Measurements from ENCODE around the gene CELA2B.

Gene CELA2B

GRCh38 chr1:15435239-15436077 lies 40.4 kb upstream of the CELA2B start:
- peaks cover 13% of the 10 kb centered on the region for H3K4me1 ChIP-seq (ENCODE audit: control insufficient read depth, insufficient read depth, low read length)
- peaks cover 4% of the 10 kb centered on the region for H3K36me3 ChIP-seq (ENCODE audit: insufficient read depth, low read length)
- no peak overlapping the region for H3K4me2 ChIP-seq (ENCODE audit: low read length)
- H3K27me3 ChIP-seq (ENCODE audit: control insufficient read depth, insufficient read depth, low read length), result no peaks in the 10 kb centered on the region
- H3K9me3 ChIP-seq (replicated peaks; ENCODE audit: low read length), result no peaks in the 10 kb centered on the region
- no peak overlapping the region for H3K4me3 ChIP-seq (ENCODE audit: low read length)
- H3K9ac ChIP-seq (ENCODE audit: low read depth, low read length), result no peak overlapping the region

GRCh38 chr1:15436881-15437442 lies 38.9 kb upstream of the CELA2B start:
- no peaks in the 10 kb centered on the region for H3K9me3 ChIP-seq (replicated peaks; ENCODE audit: low read length)
- peaks cover 3% of the 10 kb centered on the region for H3K27me3 ChIP-seq (ENCODE audit: control insufficient read depth, insufficient read depth, low read length)
- no peaks in the 10 kb centered on the region for H3K36me3 ChIP-seq (ENCODE audit: insufficient read depth, low read length)
- peaks cover 13% of the 10 kb centered on the region for H3K4me1 ChIP-seq (ENCODE audit: control insufficient read depth, insufficient read depth, low read length)
- no peak overlapping the region for H3K4me3 ChIP-seq (ENCODE audit: low read length)
- H3K4me2 ChIP-seq (ENCODE audit: low read length), result no peak overlapping the region
- no peak overlapping the region for H3K9ac ChIP-seq (ENCODE audit: low read depth, low read length)

- Histone ChIP-seq H3K4me1 (ENCODE audit: control insufficient read depth, insufficient read depth, low read length) (no peaks in the 10 kb centered on the region), H3K9ac (ENCODE audit: low read depth, low read length) (no peak overlapping the region), H3K4me3 (ENCODE audit: low read length) (no peak overlapping the region), H3K9me3 (replicated peaks; ENCODE audit: low read length) (no peaks in the 10 kb centered on the region), H3K4me2 (ENCODE audit: low read length) (no peak overlapping the region), H3K36me3 (ENCODE audit: insufficient read depth, low read length) (no peaks in the 10 kb centered on the region), H3K27me3 (ENCODE audit: control insufficient read depth, insufficient read depth, low read length) (peaks cover 16% of the 10 kb centered on the region)
Measured at GRCh38 chr1:15439325-15439724, 36.6 kb upstream of the CELA2B start.

GRCh38 chr1:15440357-15440756 lies 35.5 kb upstream of the CELA2B start:
- H3K36me3 ChIP-seq (ENCODE audit: insufficient read depth, low read length), result no peaks in the 10 kb centered on the region
- H3K4me1 ChIP-seq (ENCODE audit: control insufficient read depth, insufficient read depth, low read length), result no peaks in the 10 kb centered on the region
- H3K9me3 ChIP-seq (replicated peaks; ENCODE audit: low read length), result no peaks in the 10 kb centered on the region
- no peak overlapping the region for H3K9ac ChIP-seq (ENCODE audit: low read depth, low read length)
- H3K4me2 ChIP-seq (ENCODE audit: low read length), result no peak overlapping the region
- H3K4me3 ChIP-seq (ENCODE audit: low read length), result no peak overlapping the region
- peaks cover 16% of the 10 kb centered on the region for H3K27me3 ChIP-seq (ENCODE audit: control insufficient read depth, insufficient read depth, low read length)

GRCh38 chr1:15441247-15441646 lies 34.7 kb upstream of the CELA2B start:
- Histone ChIP-seq H3K4me1 (ENCODE audit: control insufficient read depth, insufficient read depth, low read length) (no peaks in the 10 kb centered on the region), H3K36me3 (ENCODE audit: insufficient read depth, low read length) (no peaks in the 10 kb centered on the region)

GRCh38 chr1:15442119-15442518 lies 33.8 kb upstream of the CELA2B start:
- H3K4me2 ChIP-seq (ENCODE audit: low read length), result no peak overlapping the region
- peaks cover 17% of the 10 kb centered on the region for H3K27me3 ChIP-seq (ENCODE audit: control insufficient read depth, insufficient read depth, low read length)
- no peaks in the 10 kb centered on the region for H3K36me3 ChIP-seq (ENCODE audit: insufficient read depth, low read length)
- H3K4me1 ChIP-seq (ENCODE audit: control insufficient read depth, insufficient read depth, low read length), result no peaks in the 10 kb centered on the region
- H3K9me3 ChIP-seq (replicated peaks; ENCODE audit: low read length), result no peaks in the 10 kb centered on the region
- H3K4me3 ChIP-seq (ENCODE audit: low read length), result no peak overlapping the region
- H3K9ac ChIP-seq (ENCODE audit: low read depth, low read length), result no peak overlapping the region

More at GRCh38 chr1:15441247-15441646, 34.7 kb upstream of the CELA2B start:
- Histone ChIP-seq H3K4me3 (ENCODE audit: low read length) (no peak overlapping the region), H3K9ac (ENCODE audit: low read depth, low read length) (no peak overlapping the region), H3K4me2 (ENCODE audit: low read length) (no peak overlapping the region), H3K27me3 (ENCODE audit: control insufficient read depth, insufficient read depth, low read length) (peaks cover 16% of the 10 kb centered on the region), H3K9me3 (replicated peaks; ENCODE audit: low read length) (no peaks in the 10 kb centered on the region)

- peaks cover 24% of the 10 kb centered on the region for H3K27me3 ChIP-seq (ENCODE audit: control insufficient read depth, insufficient read depth, low read length)
- H3K4me2 ChIP-seq (ENCODE audit: low read length), result no peak overlapping the region
- no peaks in the 10 kb centered on the region for H3K9me3 ChIP-seq (replicated peaks; ENCODE audit: low read length)
- H3K4me1 ChIP-seq (ENCODE audit: control insufficient read depth, insufficient read depth, low read length), result no peaks in the 10 kb centered on the region
- no peaks in the 10 kb centered on the region for H3K36me3 ChIP-seq (ENCODE audit: insufficient read depth, low read length)
- no peak overlapping the region for H3K9ac ChIP-seq (ENCODE audit: low read depth, low read length)
- no peak overlapping the region for H3K4me3 ChIP-seq (ENCODE audit: low read length)
Measured at GRCh38 chr1:15442759-15443158, 33.1 kb upstream of the CELA2B start.

- no peaks in the 10 kb centered on the region for H3K4me1 ChIP-seq (ENCODE audit: control insufficient read depth, insufficient read depth, low read length)
- no peak overlapping the region for H3K9ac ChIP-seq (ENCODE audit: low read depth, low read length)
- H3K36me3 ChIP-seq (ENCODE audit: insufficient read depth, low read length), result no peaks in the 10 kb centered on the region
- no peak overlapping the region for H3K4me2 ChIP-seq (ENCODE audit: low read length)
- H3K4me3 ChIP-seq (ENCODE audit: low read length), result no peak overlapping the region
- H3K9me3 ChIP-seq (replicated peaks; ENCODE audit: low read length), result no peaks in the 10 kb centered on the region
- H3K27me3 ChIP-seq (ENCODE audit: control insufficient read depth, insufficient read depth, low read length), result peaks cover 26% of the 10 kb centered on the region
Measured at GRCh38 chr1:15443281-15443680, 32.6 kb upstream of the CELA2B start.

- Histone ChIP-seq H3K27me3 (ENCODE audit: control insufficient read depth, insufficient read depth, low read length) (peaks cover 29% of the 10 kb centered on the region), H3K4me3 (ENCODE audit: low read length) (no peak overlapping the region), H3K4me2 (ENCODE audit: low read length) (no peak overlapping the region), H3K4me1 (ENCODE audit: control insufficient read depth, insufficient read depth, low read length) (no peaks in the 10 kb centered on the region), H3K9me3 (replicated peaks; ENCODE audit: low read length) (no peaks in the 10 kb centered on the region), H3K9ac (ENCODE audit: low read depth, low read length) (no peak overlapping the region), H3K36me3 (ENCODE audit: insufficient read depth, low read length) (no peaks in the 10 kb centered on the region)
Measured at GRCh38 chr1:15444468-15445389, 31.2 kb upstream of the CELA2B start.

GRCh38 chr1:15445390-15446122 lies 30.3 kb upstream of the CELA2B start:
- no peak overlapping the region for H3K4me3 ChIP-seq (ENCODE audit: low read length)
- H3K4me2 ChIP-seq (ENCODE audit: low read length), result no peak overlapping the region

GRCh38 chr1:15446212-15446611 lies 29.7 kb upstream of the CELA2B start:
- Histone ChIP-seq H3K27me3 (ENCODE audit: control insufficient read depth, insufficient read depth, low read length) (peaks cover 29% of the 10 kb centered on the region), H3K9me3 (replicated peaks; ENCODE audit: low read length) (no peaks in the 10 kb centered on the region), H3K9ac (ENCODE audit: low read depth, low read length) (no peak overlapping the region), H3K4me1 (ENCODE audit: control insufficient read depth, insufficient read depth, low read length) (no peaks in the 10 kb centered on the region), H3K4me2 (ENCODE audit: low read length) (no peak overlapping the region), H3K4me3 (ENCODE audit: low read length) (no peak overlapping the region), H3K36me3 (ENCODE audit: insufficient read depth, low read length) (no peaks in the 10 kb centered on the region)

More at GRCh38 chr1:15445390-15446122, 30.3 kb upstream of the CELA2B start:
- Histone ChIP-seq H3K27me3 (ENCODE audit: control insufficient read depth, insufficient read depth, low read length) (peaks cover 29% of the 10 kb centered on the region), H3K9me3 (replicated peaks; ENCODE audit: low read length) (no peaks in the 10 kb centered on the region), H3K36me3 (ENCODE audit: insufficient read depth, low read length) (no peaks in the 10 kb centered on the region), H3K4me1 (ENCODE audit: control insufficient read depth, insufficient read depth, low read length) (no peaks in the 10 kb centered on the region), H3K9ac (ENCODE audit: low read depth, low read length) (no peak overlapping the region)

Data from skeletal muscle satellite cell (primary cell).